A549 (cell line): ENCODE results near the gene SPAG9. TPM values are rescaled to one million over a fixed set of nuclear protein-coding genes. Genes with fewer than 3 reads are reported as not detected.
A peak's percentile ranks its signal among the peaks of the same experiment; 100 is the strongest.

ENCODE experiments used
- ATAC-seq, 2 experiments: fragments of 200-7000 bp in 1 of 2; fragments of >200 bp in 1 of 2; cut with Nextera tagmentation in 1 of 2; cut with Tn5 transposase in 1 of 2; 3 replicates each; pipeline versions ENCODE4 v1.8.0 to v1.9.1; 2018 to 2020; ENCODE audit warnings: mild to moderate bottlenecking in 1 of 2, moderate library complexity in 1 of 2
- CTCF ChIA-PET: fragments of 300-600 bp; sonication (Branson Sonifier 250); formaldehyde crosslinking; extraction: SDS; loops from one replicate; lab custom pipeline; 2021; ENCODE audit warnings: antibody characterized with exemption, inconsistent platforms; lab: Yijun Ruan, JAX
- POLR2A ChIA-PET: fragments of 350-600 bp; formaldehyde crosslinking; extraction: SDS; loops from one replicate; lab custom pipeline; 2021; ENCODE audit warnings: antibody characterized with exemption, inconsistent platforms; lab: Yijun Ruan, JAX
- DNase-seq, 2 experiments: peaks; one replicate each; pipeline versions ENCODE4 v3.0.0 to v3.0.0-alpha.2; 2011 to 2016; ENCODE audit warnings: low read depth in 1 of 2, low spot score in 1 of 2
- FAIRE-seq: peaks from 2 replicates; lab custom pipeline; 2011; peaks lifted over from hg19 to GRCh38; lab: Jason Lieb, UNC
- H3K27ac ChIP-seq, 2 experiments: fragments of >200 bp; sonication (Bioruptor Twin); formaldehyde crosslinking; 3 replicates each; pipeline ENCODE4 v1.5.1; 2016 to 2017
- H3K4me1 ChIP-seq: fragments of >200 bp; sonication (Bioruptor Twin); formaldehyde crosslinking; 3 replicates; pipeline ENCODE4 v1.6.1; 2016
- H3K4me2 ChIP-seq: fragments of >200 bp; sonication (Bioruptor Twin); formaldehyde crosslinking; 3 replicates; pipeline ENCODE4 v1.6.1; 2016
- H3K4me3 ChIP-seq: fragments of >200 bp; sonication (Bioruptor Twin); formaldehyde crosslinking; 3 replicates; pipeline ENCODE4 v1.5.1; 2016
- H3K9me3 ChIP-seq: fragments of >200 bp; sonication (Bioruptor Twin); formaldehyde crosslinking; 3 replicates; pipeline ENCODE4 v1.6.1; 2016
- BCL3 ChIP-seq: fragments of >200 bp; sonication (Bioruptor Twin); formaldehyde crosslinking; IDR thresholded peaks from 3 replicates; pipeline ENCODE4 v1.6.1; 2016
- BHLHE40 ChIP-seq: IDR thresholded peaks from 2 replicates; pipeline ENCODE4 v1.6.1; 2012; ENCODE audit warnings: low read depth, low read length, inconsistent platforms
- CEBPB ChIP-seq, 2 experiments: fragments of >200 bp in 1 of 2; sonication (Bioruptor Twin) in 1 of 2; formaldehyde crosslinking in 1 of 2; IDR thresholded peaks; 2 replicates each; pipeline ENCODE4 v1.6.1; 2012 to 2016
- E2F6 ChIP-seq: IDR thresholded peaks from 2 replicates; pipeline ENCODE4 v1.6.1; 2012; ENCODE audit warnings: low read depth, borderline replicate concordance
- EHF ChIP-seq: fragments of 250-450 bp; sonication (Bioruptor Pico); IDR thresholded peaks from 2 replicates; pipeline ENCODE4 v1.5.0; 2020; ENCODE audit warnings: mild to moderate bottlenecking
- ELK1 ChIP-seq: fragments of 150-350 bp; IDR thresholded peaks from 2 replicates; pipeline ENCODE4 v1.6.1; 2014; ENCODE audit warnings: low read depth, mild to moderate bottlenecking, low read length
- ESRRA ChIP-seq: fragments of 150-350 bp; IDR thresholded peaks from 2 replicates; pipeline ENCODE4 v1.6.1; 2014; ENCODE audit warnings: mild to moderate bottlenecking, low read length, borderline replicate concordance
- FOSB ChIP-seq: fragments of 250-450 bp; sonication (Bioruptor Pico); IDR thresholded peaks from 2 replicates; pipeline ENCODE4 v1.5.0; 2020; ENCODE audit warnings: mild to moderate bottlenecking, moderate library complexity
- FOXS1 ChIP-seq: fragments of 250-450 bp; sonication (Bioruptor Pico); IDR thresholded peaks from 2 replicates; pipeline ENCODE4 v1.5.0; 2020; ENCODE audit warnings: mild to moderate bottlenecking, moderate library complexity
- GATA3 ChIP-seq: IDR thresholded peaks from 2 replicates; pipeline ENCODE4 v1.6.1; 2012; ENCODE audit warnings: borderline replicate concordance
- HDAC2 ChIP-seq: fragments of 200-600 bp; sonication (generic); IDR thresholded peaks from 2 replicates; pipeline ENCODE4 v1.6.1; 2016
- HES2 ChIP-seq: fragments of >200 bp; sonication (Bioruptor Twin); formaldehyde crosslinking; IDR thresholded peaks from 2 replicates; pipeline ENCODE4 v1.6.1; 2016
- HEYL ChIP-seq: fragments of 250-450 bp; sonication (Bioruptor Pico); IDR thresholded peaks from 2 replicates; pipeline ENCODE4 v1.8.0; 2021; ENCODE audit warnings: mild to moderate bottlenecking, moderate library complexity
- HMGXB4 ChIP-seq: fragments of 250-450 bp; sonication (Bioruptor Pico); IDR thresholded peaks from 2 replicates; pipeline ENCODE4 v1.5.0; 2021; ENCODE audit warnings: mild to moderate bottlenecking, moderate library complexity, borderline replicate concordance
- HOXA7 ChIP-seq: fragments of 250-450 bp; sonication (Bioruptor Pico); IDR thresholded peaks from 2 replicates; pipeline ENCODE4 v1.5.0; 2020; ENCODE audit warnings: mild to moderate bottlenecking, moderate library complexity
- HOXB13 ChIP-seq: fragments of 250-450 bp; sonication (Bioruptor Pico); IDR thresholded peaks from 2 replicates; pipeline ENCODE4 v1.5.0; 2020; ENCODE audit warnings: low read depth, mild to moderate bottlenecking, moderate library complexity
- JUN ChIP-seq, 2 experiments: fragments of >200 bp; sonication (Bioruptor Twin); formaldehyde crosslinking; IDR thresholded peaks; 2 replicates in 1 of 2; 3 replicates in 1 of 2; pipeline ENCODE4 v1.6.1; 2016 to 2017
- JUNB ChIP-seq: fragments of >200 bp; sonication (Bioruptor Twin); formaldehyde crosslinking; IDR thresholded peaks from 2 replicates; pipeline ENCODE4 v1.6.1; 2016
- MAZ ChIP-seq: fragments of 150-350 bp; IDR thresholded peaks from 2 replicates; pipeline ENCODE4 v1.6.1; 2014; ENCODE audit warnings: antibody characterized with exemption, low read depth, low read length, borderline replicate concordance
- NFE2L2 ChIP-seq: fragments of 150-350 bp; conservative IDR thresholded peaks from 2 replicates; pipeline ENCODE4 v1.6.1; 2014; ENCODE audit warnings: low read length
- NR3C1 ChIP-seq: fragments of >200 bp; sonication (Bioruptor Twin); formaldehyde crosslinking; IDR thresholded peaks from 3 replicates; pipeline ENCODE4 v1.6.1; 2017
- PHF8 ChIP-seq: fragments of 200-600 bp; sonication (generic); IDR thresholded peaks from 2 replicates; pipeline ENCODE4 v1.6.1; 2016; ENCODE audit warnings: low read depth, mild to moderate bottlenecking, antibody characterized with exemption, moderate library complexity, borderline replicate concordance
- RARB ChIP-seq: fragments of 250-450 bp; sonication (Bioruptor Pico); IDR thresholded peaks from 2 replicates; pipeline ENCODE4 v1.8.0; 2021; ENCODE audit warnings: mild to moderate bottlenecking, moderate library complexity
- RFX5 ChIP-seq: fragments of 450-650 bp; IDR thresholded peaks from 2 replicates; pipeline ENCODE4 v1.7.1; 2014; ENCODE audit warnings: antibody characterized with exemption, mild to moderate bottlenecking, moderate library complexity
- SREBF2 ChIP-seq: fragments of 450-650 bp; IDR thresholded peaks from 2 replicates; pipeline ENCODE4 v1.6.1; 2014; ENCODE audit warnings: mild to moderate bottlenecking, moderate library complexity
- TP53 ChIP-seq: fragments of 250-450 bp; sonication (Bioruptor Pico); IDR thresholded peaks from 2 replicates; pipeline ENCODE4 v1.5.0; 2021; ENCODE audit warnings: mild to moderate bottlenecking, moderate library complexity
- ZC3H11A ChIP-seq: fragments of 450-650 bp; IDR thresholded peaks from 2 replicates; pipeline ENCODE4 v1.6.1; 2014; ENCODE audit warnings: antibody characterized with exemption, mild to moderate bottlenecking
- ZFP36 ChIP-seq: fragments of 450-650 bp; IDR thresholded peaks from 2 replicates; pipeline ENCODE4 v1.6.1; 2014; ENCODE audit warnings: borderline replicate concordance; ENCODE audit not compliant: partially characterized antibody
- ZNF302 ChIP-seq: fragments of 250-450 bp; sonication (Bioruptor Pico); IDR thresholded peaks from 2 replicates; pipeline ENCODE4 v1.9.0; 2021; ENCODE audit warnings: inconsistent platforms, mild to moderate bottlenecking, moderate library complexity
- ZSCAN20 ChIP-seq: fragments of 250-450 bp; sonication (Bioruptor Pico); IDR thresholded peaks from 2 replicates; pipeline ENCODE4 v1.8.0; 2022; ENCODE audit warnings: mild to moderate bottlenecking, moderate library complexity
- WGBS: methylation state at CpG from one replicate; pipeline ENCODE4 v1.1.6; 2017; ENCODE audit errors: missing lambda C conversion rate; 5-methylcytosine and 5-hydroxymethylcytosine counted together
- polyA plus RNA-seq, 4 experiments: library from polyadenylated mRNA; depleted of rRNA in 3 of 4; stranded (reverse); fragments of >200 nt; fragmentation: RNase III in 1 of 4; extraction: RNeasy Plus Mini Kit Qiagen cat#74134 plus additional on column Dnase treatment in 1 of 4; gene quantifications; 2 replicates in 3 of 4; 3 replicates in 1 of 4; pipeline ENCODE4 v1.2.3, GENCODE V29; 2011 to 2017

Gene SPAG9
- polyA plus RNA-seq, 2 of the 4 experiments (the other 2 are of a cell fraction): 69.0 to 71.1 TPM

- Histone ChIP-seq H3K4me3 (peak overlapping the region; percentile 74), H3K9me3 (no peaks in the 10 kb centered on the region), H3K4me2 (peak overlapping the region; percentile 96), H3K27ac (peak overlapping the region; percentile 82 to 88), H3K4me1 (peaks cover 25% of the 10 kb centered on the region)
- DNase-seq (no peak), FAIRE-seq (no peak), ATAC-seq (peak in 1 of 2 experiments; percentile 4; a peak in 3 of 6 replicates)
- 3% methylated on average over 6 of the region's 6 CpGs for WGBS
- TF ChIP-seq HOXB13 (CRISPR knock-in tag): no peak
- TF ChIP-seq ZC3H11A: no peak
- no peak for TF ChIP-seq RARB
- no peak for TF ChIP-seq HDAC2
- no peak for TF ChIP-seq CEBPB (IDR thresholded peaks at IDR 0.05)
- no peak for TF ChIP-seq ELK1
- TF ChIP-seq NFE2L2: no peak
- no peak for TF ChIP-seq ZSCAN20 (CRISPR knock-in tag)
- TF ChIP-seq PHF8: no peak
- TF ChIP-seq BHLHE40: no peak
- TF ChIP-seq HMGXB4: no peak
- TF ChIP-seq HES2: no peak
- no peak for TF ChIP-seq JUNB
- no peak for TF ChIP-seq SREBF2
- no peak for TF ChIP-seq ZFP36
- no peak for TF ChIP-seq JUN (IDR thresholded peaks at IDR 0.05)
- no peak for TF ChIP-seq EHF (CRISPR knock-in tag)
- no peak for TF ChIP-seq GATA3
- no peak for TF ChIP-seq E2F6
- TF ChIP-seq ESRRA: no peak
- POLR2A ChIA-PET: interaction anchor here (1.3 to 2.5 kb wide), 4 partner anchors 8 to 288 kb away, joined by 7 to 41 read pairs (median 12); partner anchors contain the start of genes SPAG9 and TOB1
- CTCF ChIA-PET: interaction anchor here (0.9 to 6.5 kb wide), 12 partner anchors 10 to 354 kb away, joined by 3 to 202 read pairs (median 14); partner anchors contain the start of genes NME2 and SPAG9
Measured at GRCh38 chr17:51154176-51154575, 33.5 kb upstream of the SPAG9 start.

GRCh38 chr17:51153210-51154072 is 32.8 kb upstream of the SPAG9 start, which contains the start of gene NME1:
TSS of gene NME1 (plus strand) at chr17:51153559. CDS start at chr17:51155655, 2,096 bp downstream.
- peak within 1 kb of the TSS; percentile 82 to 88 for H3K27ac ChIP-seq
- ChIA-PET CTCF (interaction anchor here (0.6 to 6.5 kb wide), 72 partner anchors 10 to 603 kb away, joined by 3 to 202 read pairs (median 5); partner anchors contain the start of genes NME2, SPAG9 and TOB1), POLR2A (interaction anchor here (0.8 to 2.5 kb wide), 12 partner anchors 9 to 434 kb away, joined by 3 to 41 read pairs (median 4); partner anchors contain the start of genes LUC7L3, NME2, SPAG9 and TOB1)
- peak within 1 kb of the TSS; percentile 96 for H3K4me2 ChIP-seq
- WGBS: 1% methylated on average over 60 of the region's 60 CpGs
- peak; percentile 96 for FAIRE-seq
- peak; percentile 99 to 100 for DNase-seq
- H3K9me3 ChIP-seq: no peaks in the 10 kb centered on the region
- ATAC-seq: peak; percentile 96 to 98
- H3K4me3 ChIP-seq: peak within 1 kb of the TSS; percentile 74
- peaks cover 25% of the 10 kb centered on the region for H3K4me1 ChIP-seq
- 0 out of 2 replicates have a peak, but pooled peaks have one; percentile 55 for TF ChIP-seq ESRRA
- TF ChIP-seq BHLHE40: no peak
- TF ChIP-seq ZNF302 (CRISPR knock-in tag): no peak
- peak; percentile 56; the same call in 1 of the 3 replicates for TF ChIP-seq BCL3
- no peak for TF ChIP-seq SREBF2
- TF ChIP-seq HOXA7 (CRISPR knock-in tag): no peak; the same call in 1 of the 2 replicates
- no peak for TF ChIP-seq NR3C1
- peak; percentile 85; the same call in 1 of the 2 replicates for TF ChIP-seq MAZ
- TF ChIP-seq HEYL (CRISPR knock-in tag): no peak
- TF ChIP-seq FOXS1 (CRISPR knock-in tag): no peak
- peak; percentile 84; the same call in 1 of the 2 replicates for TF ChIP-seq TP53
- TF ChIP-seq FOSB (CRISPR knock-in tag): no peak
- no peak for TF ChIP-seq ZFP36
- TF ChIP-seq HES2: no peak
- peak; percentile 44; the same call in 1 of the 2 replicates for TF ChIP-seq ZC3H11A
- no peak for TF ChIP-seq RARB
- TF ChIP-seq ZSCAN20 (CRISPR knock-in tag): no peak
- TF ChIP-seq RFX5: no peak; the same call in 1 of the 2 replicates
- TF ChIP-seq CEBPB (IDR thresholded peaks at IDR 0.05): peak in 1 of 2 experiments; percentile 42; a peak in 2 of 4 replicates
